ENCODE measurements around the gene GIT1. TPM values are rescaled to one million over a fixed set of nuclear protein-coding genes. Genes with fewer than 3 reads are reported as not detected.
A peak's percentile ranks its signal among the peaks of the same experiment; 100 is the strongest.

Gene GIT1
- total and polyA plus RNA-seq, 9 of the 15 experiments (the other 6 are each of a cell fraction or from before 2014, with no cell fraction given): 0.35 to 35.3 (median 17.1) TPM

DNA sequence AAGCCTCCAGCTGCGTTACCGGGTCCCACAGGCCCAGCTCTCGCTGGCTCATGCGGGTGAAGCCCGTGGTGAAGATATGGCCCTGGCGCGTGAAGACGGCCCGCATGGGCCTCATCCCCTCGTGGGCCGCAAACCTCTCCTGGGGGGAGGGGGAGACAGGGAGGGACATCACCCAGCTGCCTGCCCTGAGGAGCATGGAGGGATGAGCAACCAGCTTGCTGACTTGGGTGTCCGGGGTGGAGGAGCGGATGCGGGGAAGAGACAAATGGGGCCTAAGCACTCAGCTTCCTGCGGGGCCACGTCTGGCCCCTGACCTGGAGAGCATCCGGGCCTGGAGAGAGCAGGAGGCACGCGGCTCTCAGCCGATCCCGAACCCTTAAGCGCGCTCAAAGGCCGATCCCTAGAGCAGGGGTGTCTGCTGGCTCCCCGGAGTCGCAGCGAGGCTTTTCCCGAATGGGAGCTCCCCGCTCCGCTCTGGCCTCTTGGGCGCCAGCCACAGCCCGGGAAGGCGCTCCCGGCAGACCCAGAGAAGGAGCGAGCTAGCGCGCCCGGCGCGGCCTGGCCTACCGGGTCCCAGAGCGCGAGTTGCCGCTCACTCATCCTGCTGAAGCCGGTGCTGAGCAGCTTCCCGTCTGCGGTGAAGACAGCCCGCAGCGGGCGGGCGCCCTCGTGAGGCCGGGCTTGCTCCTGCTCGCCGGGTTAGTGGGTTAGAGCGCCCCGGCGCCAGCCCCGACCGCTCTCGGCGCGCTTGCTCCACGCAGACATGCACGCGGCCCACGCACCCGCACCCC, 28.2 kb upstream of the GIT1 start (continued):
- no peak for TF ChIP-seq HIVEP1 (CRISPR knock-in tag; IDR thresholded peaks at IDR 0.05)
- no peak for TF ChIP-seq NFRKB (IDR thresholded peaks at IDR 0.05; ENCODE audit: low read depth)
- TF ChIP-seq, protein P1, sequence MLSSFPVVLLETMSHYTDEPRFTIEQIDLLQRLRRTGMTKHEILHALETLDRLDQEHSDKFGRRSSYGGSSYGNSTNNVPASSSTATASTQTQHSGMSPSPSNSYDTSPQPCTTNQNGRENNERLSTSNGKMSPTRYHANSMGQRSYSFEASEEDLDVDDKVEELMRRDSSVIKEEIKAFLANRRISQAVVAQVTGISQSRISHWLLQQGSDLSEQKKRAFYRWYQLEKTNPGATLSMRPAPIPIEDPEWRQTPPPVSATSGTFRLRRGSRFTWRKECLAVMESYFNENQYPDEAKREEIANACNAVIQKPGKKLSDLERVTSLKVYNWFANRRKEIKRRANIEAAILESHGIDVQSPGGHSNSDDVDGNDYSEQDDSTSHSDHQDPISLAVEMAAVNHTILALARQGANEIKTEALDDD (IDR thresholded peaks at IDR 0.05): no peak
- TF ChIP-seq DIDO1 (tag; IDR thresholded peaks at IDR 0.05; ENCODE audit: low read depth): no peak
- TF ChIP-seq ZNF384 (IDR thresholded peaks at IDR 0.05; ENCODE audit: low read depth, low read length): no peak
- TF ChIP-seq, protein P2, sequence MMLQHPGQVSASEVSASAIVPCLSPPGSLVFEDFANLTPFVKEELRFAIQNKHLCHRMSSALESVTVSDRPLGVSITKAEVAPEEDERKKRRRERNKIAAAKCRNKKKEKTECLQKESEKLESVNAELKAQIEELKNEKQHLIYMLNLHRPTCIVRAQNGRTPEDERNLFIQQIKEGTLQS (IDR thresholded peaks at IDR 0.05): no peak
- TF ChIP-seq, protein P2 (CRISPR knock-in tag; conservative IDR thresholded peaks at IDR 0.05): no peak
- TF ChIP-seq, protein P3, sequence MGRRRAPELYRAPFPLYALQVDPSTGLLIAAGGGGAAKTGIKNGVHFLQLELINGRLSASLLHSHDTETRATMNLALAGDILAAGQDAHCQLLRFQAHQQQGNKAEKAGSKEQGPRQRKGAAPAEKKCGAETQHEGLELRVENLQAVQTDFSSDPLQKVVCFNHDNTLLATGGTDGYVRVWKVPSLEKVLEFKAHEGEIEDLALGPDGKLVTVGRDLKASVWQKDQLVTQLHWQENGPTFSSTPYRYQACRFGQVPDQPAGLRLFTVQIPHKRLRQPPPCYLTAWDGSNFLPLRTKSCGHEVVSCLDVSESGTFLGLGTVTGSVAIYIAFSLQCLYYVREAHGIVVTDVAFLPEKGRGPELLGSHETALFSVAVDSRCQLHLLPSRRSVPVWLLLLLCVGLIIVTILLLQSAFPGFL (CRISPR knock-in tag; IDR thresholded peaks at IDR 0.05): no peak
- TF ChIP-seq HDAC8 (tag; IDR thresholded peaks at IDR 0.05): 0 out of 2 replicates have a peak, but pooled peaks have one; percentile 25
- TF ChIP-seq ETV6 (IDR thresholded peaks at IDR 0.05; ENCODE audit: borderline replicate concordance in 1 of 2, low read depth in 2 of 2, low read length in 1 of 2): no peak
- no peak for TF ChIP-seq ETV6 (CRISPR knock-in tag; IDR thresholded peaks at IDR 0.05; ENCODE audit: borderline replicate concordance)
- TF ChIP-seq HDAC6 (IDR thresholded peaks at IDR 0.05; ENCODE audit: low read depth, low read length): no peak
- no peak for TF ChIP-seq STAT5A (IDR thresholded peaks at IDR 0.05; ENCODE audit: borderline replicate concordance, low read length)
- TF ChIP-seq, protein P4, sequence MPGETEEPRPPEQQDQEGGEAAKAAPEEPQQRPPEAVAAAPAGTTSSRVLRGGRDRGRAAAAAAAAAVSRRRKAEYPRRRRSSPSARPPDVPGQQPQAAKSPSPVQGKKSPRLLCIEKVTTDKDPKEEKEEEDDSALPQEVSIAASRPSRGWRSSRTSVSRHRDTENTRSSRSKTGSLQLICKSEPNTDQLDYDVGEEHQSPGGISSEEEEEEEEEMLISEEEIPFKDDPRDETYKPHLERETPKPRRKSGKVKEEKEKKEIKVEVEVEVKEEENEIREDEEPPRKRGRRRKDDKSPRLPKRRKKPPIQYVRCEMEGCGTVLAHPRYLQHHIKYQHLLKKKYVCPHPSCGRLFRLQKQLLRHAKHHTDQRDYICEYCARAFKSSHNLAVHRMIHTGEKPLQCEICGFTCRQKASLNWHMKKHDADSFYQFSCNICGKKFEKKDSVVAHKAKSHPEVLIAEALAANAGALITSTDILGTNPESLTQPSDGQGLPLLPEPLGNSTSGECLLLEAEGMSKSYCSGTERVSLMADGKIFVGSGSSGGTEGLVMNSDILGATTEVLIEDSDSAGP (CRISPR knock-in tag; IDR thresholded peaks at IDR 0.05): no peak
- TF ChIP-seq, protein P5, sequence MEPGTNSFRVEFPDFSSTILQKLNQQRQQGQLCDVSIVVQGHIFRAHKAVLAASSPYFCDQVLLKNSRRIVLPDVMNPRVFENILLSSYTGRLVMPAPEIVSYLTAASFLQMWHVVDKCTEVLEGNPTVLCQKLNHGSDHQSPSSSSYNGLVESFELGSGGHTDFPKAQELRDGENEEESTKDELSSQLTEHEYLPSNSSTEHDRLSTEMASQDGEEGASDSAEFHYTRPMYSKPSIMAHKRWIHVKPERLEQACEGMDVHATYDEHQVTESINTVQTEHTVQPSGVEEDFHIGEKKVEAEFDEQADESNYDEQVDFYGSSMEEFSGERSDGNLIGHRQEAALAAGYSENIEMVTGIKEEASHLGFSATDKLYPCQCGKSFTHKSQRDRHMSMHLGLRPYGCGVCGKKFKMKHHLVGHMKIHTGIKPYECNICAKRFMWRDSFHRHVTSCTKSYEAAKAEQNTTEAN (CRISPR knock-in tag; IDR thresholded peaks at IDR 0.05): no peak
- TF ChIP-seq, protein P6, sequence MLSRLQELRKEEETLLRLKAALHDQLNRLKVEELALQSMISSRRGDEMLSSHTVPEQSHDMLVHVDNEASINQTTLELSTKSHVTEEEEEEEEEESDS (CRISPR knock-in tag; IDR thresholded peaks at IDR 0.05): no peak
- TF ChIP-seq SP2 (IDR thresholded peaks at IDR 0.05; ENCODE audit: extremely low read depth, low read depth, low read length, poor library complexity, severe bottlenecking): no peak
- no peak for TF ChIP-seq ZNF232 (CRISPR knock-in tag; IDR thresholded peaks at IDR 0.05)
- TF ChIP-seq MCM2 (IDR thresholded peaks at IDR 0.05; ENCODE audit: low read depth): no peak
- no peak for TF ChIP-seq HMG20B (CRISPR knock-in tag; IDR thresholded peaks at IDR 0.05)

Measured in K562 (cell line).